UCSD-AML1 (cell line): ENCODE data around the gene GPR3.
"Not testable (repeated sequence)": the region's sequence is repeated elsewhere in the genome, so short reads cannot be mapped to it uniquely, and the experiment has no call there.

ENCODE experiments used
- DNase-seq: peaks from one replicate; lab custom pipeline; 2025; ENCODE audit not compliant: unreplicated experiment; lab: John Stamatoyannopoulos, UW

Gene GPR3

DNA sequence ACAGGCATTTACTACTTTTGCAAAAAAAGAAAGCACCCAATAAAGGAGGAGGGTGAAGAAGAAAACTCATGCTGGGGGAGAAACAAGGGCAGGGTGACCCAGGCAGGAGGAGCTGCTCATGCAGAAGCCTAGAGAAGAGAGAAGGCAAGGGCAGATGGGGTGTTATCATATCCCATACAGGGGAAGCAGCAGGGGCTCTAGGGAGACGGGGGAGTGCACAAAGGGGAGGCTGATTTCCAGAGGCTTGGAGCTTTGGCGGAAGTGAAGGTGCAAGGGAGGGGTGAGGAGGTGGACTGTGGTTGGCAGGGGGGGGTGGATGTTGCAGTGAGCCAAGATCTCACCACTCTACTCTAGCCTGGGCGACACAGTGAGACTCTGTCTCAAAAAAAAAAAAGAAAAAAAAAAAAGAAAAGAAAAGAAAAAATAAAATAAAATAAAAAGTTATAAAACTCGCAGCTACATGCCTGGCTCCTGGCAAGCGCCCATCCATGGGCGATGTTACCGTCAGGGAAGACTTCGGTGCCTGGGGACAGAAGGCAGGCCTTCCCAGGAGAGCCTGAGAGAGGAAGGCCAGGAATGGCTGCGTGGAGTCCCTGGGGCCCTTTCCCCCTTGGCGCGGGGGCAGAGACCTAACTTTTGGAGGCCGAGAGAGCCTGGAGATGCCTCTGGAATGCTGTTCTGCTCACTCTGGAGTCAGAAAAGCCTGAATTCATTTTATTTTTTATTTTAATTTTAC lies 14.5 kb upstream of the GPR3 start:
- DNase-seq = peak; percentile 27

DNA sequence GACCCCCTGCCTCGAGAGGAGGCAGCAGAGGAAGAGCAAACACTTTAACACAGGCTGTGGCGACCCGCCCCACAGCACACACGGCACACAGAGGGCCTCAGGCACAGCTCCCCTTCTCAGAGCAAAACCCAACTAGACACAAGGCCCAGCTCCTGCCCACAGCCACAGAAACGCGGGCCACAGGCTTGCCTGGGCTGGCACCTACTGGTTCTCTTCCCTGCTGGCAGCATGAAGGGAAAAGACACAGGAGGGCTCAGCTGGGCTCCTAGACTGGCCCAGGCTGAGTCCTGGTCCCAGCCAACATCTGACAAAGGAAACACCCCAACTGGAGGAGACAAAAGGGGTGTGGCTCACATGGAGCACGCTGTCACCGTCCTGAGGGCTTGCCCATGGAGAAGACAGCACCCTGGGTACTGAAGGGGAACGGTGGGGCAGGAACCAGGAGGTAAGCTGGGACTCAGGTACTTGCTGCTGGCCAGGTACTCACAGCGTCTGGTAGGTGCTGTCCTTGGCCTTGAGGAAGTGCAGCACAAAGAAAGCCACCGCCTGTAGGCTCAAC lies 12.8 kb upstream of the GPR3 start:
- no peak for DNase-seq

DNA sequence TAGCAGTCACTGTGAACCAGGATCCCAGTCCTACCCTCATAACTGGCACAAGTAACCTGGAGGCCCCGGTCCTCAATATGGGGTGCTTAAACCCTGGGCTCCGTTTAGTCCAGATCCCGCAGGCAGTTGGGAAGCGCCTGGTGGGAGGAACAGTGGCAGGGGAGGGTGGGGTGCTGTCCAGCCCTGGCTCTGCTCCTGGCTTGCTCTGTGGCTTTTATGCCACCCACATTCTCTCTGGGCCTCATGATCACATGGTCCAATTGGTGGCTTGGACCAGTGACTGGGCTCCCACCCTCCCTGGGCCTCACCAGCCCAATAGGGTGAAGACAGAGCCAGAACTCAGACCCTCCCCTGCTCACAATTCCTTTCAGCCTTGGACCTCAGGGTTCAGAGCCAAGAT lies 12.2 kb upstream of the GPR3 start:
- DNase-seq = no peak

DNA sequence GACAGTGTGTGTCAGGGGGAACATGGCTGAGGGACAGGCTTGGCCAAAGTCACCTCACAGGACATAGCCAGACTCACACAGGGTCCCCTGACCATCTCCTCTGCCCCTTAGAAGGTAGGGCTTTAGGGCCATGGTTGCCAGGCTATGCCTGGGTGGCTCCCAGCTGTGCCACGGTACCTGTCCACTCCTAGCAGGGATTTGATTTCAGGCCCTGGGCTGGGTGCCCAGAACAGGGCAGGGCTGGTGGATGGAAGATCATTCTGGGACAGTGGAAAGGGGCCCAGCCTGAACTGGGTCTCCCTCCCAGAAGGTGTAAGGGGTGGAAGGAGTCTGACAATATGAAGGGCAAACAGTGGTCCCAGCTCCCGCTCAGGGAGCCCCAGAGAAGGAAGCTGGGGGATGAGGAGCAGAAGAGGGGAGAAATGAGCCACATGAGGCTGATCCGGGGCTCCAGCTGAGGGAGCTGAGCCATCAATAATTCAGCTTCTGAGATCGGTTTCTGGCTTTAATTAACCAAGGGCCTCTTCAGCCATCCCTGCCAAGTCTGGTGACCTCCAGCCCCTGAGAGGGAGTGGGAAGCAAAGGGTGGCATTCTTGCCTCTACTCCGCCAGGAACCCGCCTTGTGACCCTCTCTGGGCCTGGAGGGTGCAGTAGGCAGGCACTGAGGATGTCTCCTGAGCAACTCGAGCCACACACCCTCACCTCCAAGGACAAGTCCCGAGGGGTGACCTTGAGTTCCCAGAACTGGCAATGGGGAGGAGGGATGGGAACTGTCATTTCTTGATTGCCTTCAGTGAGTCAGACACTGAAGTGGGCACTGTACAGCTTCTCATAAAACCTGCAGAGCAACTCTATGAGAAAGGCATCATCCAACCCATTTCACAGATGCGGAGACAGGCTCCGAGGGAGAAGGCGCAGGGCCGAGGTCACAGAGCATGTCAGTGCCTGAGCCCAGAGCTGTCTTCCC lies 11.4 kb upstream of the GPR3 start:
- no peak for DNase-seq

DNA sequence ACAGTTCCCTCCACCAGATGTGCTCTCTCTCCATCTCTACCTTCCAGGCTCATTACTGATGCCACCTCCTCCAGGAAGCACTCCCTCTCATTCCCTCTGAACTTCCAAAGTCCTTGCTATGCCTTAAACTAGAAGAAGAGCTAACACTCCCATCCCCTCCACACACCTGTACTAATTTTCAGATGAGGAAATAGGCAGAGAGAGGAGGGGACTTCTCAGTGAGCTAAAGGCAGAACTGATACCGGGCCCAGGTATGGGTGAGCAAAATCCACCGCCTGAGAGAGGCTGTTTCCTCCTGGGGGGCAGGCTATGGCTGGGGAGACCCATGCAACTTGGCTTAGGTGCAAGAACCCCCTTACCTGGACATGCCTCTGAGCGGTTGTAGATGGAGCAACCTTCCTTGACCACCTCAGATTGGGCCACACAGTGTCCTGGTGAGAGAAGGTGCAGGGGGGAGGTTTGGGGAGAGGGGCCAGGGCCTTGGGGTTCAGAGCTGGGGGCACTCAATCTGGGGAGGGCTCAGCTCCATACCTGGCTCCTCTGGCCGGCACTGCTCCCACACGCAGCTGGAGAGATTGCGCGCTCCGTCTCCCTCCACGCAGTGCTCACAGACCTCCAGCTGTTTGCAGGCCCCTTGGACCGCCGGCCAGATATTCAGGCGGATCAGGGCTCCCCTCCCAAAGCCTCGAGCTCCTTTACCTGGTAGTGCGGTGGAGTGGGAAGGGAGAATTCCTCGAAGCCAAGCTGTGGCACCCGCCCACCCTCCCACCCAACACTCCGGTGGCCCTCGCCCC lies 10.3 kb upstream of the GPR3 start:
- no peak for DNase-seq

DNA sequence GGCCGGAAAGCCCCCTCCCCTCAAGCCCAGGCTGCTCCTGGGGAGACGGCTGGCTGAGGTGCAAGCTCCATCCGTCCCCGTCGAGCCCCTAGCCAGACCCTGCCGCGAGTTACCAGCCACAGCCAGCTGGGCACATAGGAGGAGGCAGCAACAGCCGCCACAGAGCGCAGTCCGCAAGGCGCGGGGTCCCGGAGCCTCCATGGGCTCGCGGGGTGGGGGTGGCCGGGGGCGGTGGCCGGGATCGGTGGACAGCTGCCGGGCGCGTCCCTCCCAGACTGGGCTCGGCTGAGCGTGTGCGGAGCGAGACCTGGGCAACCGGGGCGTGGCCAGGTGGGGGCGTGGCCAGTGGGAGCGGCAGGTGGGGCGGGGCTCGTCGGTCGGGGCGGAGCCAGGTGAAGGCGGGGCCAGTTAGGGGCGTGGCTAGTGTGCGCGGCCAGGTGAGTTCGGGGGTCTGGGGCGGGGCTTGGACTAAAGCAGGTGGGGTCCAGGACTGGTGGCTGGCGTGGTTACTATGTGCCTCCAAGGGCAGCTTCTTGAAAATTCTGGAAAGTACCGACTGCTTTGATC lies 9.3 kb upstream of the GPR3 start, which contains the start of gene CD164L2:
CD164L2 (minus strand) TSS at position 295 of the 567 bp plus-strand sequence; CDS start at position 201, 94 bp downstream.
- no peak for DNase-seq

DNA sequence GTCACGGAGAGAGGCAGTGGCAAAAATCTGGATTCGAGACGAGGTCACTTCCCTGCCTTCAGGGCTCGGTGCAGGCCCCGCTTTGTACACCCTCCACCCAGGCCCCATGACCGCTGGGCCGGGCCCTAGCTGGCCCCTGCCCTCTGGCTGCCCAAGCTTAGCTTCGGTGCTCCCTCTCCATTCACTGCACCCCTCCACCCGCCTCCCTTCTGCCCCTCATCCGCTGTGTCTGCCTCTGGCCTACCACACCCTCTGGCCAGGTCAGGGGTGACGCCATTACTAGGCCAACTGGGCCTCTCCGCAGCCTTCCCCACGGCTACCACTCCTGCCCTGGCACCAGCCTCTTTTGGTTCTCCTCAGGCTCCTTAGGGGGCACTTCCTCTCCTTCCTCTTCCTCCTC lies 8.8 kb upstream of the GPR3 start:
- DNase-seq = no peak

DNA sequence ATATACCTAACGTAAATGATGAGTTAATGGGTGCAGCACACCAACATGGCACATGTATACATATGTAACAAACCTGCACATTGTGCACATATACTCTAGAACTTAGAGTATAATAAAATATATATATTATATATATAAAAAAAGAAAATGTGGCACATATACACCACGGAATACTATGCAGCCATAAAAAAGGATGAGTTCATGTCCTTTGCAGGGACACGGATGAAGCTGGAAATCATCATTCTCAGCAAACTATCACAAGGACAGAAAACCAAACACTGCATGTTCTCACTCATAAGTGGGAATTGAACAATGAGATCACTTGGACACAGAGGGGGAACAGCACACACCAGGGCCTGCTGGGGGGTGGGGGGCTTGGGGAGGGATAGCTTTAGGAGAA lies 7.6 kb upstream of the GPR3 start:
- DNase-seq = not testable (repeated sequence)

DNA sequence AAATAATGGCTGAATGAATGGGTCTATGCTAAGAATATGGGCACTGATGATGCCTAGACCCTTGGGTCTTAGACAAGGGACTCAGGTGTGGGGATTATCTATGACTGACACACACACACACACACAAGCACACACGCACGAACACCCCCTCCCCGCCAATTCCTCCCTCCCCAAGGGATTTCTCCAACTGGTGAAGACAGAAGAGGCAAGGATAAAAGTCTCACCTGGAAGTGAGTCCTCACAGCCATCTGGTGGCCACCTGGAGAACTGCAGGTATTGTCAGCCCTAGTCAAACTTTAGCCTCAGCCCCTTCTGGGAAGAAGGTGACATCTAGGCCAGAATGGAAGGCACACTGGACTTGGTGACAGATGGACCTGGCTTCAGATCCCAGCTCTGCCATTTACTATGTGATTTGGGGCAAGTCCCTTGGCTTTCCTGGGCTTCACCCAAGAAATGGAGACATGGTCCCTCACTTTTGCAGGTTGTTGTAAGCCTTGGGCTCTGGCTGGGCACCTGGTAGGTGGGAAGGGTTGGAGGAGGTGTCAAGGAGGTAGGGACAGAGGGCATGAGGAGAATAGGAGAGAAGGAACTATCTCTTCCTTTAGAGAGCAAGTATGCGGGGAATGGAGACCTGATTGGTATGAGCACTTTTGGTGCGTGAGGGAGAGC lies 4.0 kb upstream of the GPR3 start:
- DNase-seq = peak; percentile 54

DNA sequence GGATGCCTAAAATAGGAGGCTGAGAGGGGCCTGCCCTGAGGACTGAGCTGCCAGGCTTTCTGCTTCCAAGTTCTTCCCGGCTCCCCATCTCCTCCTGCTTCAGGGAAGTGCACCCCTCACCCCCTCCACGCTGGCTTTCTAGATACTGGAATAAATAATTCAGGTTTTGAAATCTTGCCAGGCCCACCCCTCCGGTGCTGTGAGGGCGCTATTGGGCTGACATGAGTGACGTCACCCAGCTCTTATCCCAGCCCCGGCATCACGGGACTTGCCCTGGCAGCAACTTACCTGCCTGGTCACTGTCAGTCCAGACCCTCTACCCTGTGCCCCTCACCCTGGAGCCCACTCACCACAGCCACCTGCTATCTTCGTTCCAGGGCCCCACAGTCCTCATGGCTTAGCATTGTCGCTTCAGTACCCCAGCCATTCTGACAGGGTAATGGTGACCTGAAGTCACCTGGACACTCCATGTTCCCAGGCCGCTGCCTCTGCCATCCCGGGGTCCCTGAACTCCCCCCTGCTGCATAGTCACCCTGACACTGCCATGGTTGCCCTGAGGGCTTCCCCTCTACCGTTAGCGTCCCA lies 819 bp upstream of the GPR3 start:
- no peak for DNase-seq

DNA sequence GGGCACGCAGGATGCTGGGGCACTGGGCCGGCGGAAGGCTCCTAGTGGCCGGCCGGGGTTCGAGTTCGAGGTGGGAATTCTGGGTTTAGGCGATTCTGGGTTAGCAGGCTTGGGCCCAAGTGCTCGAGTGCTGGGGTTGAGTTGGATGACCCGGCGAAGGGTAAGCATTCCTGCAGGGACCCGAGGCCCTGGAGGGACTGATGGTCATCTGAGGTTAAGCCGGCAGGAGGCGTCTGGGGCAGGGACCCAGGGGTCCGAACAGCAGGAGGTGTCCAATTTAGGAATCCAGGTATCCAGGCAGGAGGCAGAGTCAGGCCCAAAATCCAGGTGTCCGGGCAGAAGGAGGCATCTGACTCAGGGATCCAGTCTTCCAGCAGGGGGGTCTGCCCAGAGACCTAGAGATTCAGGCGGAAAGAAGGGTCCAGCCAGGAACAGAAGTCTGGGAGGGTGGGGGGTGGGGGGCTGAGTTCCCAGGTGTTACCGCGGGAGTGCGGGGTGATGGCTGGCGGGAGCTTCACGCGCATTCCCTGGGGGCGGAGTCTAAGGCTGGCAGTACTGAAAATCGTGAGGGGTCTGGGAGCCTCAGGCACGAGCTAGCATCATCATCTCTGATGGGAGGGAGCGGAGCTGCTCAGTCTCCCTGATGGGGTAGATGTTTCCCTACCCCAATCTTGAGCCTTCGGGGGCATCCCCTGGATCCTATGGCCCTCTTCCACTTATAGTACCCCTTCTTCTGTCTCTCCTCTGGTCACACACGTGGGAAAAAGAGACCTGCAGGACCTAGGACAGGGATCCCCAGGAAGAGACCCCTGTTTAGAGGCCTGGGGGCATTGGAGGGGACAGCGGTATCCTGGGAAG lies 585 bp downstream of the GPR3 start:
- no peak for DNase-seq

DNA sequence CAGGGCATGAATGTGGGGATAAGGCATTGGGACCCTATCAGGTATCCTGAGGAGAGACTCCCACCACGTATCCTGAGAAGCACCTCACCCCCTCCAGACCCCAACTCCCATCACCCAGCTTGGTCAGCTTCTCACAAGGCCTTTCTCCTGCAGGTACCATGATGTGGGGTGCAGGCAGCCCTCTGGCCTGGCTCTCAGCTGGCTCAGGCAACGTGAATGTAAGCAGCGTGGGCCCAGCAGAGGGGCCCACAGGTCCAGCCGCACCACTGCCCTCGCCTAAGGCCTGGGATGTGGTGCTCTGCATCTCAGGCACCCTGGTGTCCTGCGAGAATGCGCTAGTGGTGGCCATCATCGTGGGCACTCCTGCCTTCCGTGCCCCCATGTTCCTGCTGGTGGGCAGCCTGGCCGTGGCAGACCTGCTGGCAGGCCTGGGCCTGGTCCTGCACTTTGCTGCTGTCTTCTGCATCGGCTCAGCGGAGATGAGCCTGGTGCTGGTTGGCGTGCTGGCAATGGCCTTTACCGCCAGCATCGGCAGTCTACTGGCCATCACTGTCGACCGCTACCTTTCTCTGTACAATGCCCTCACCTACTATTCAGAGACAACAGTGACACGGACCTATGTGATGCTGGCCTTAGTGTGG lies 1.3 kb downstream of the GPR3 start:
- no peak for DNase-seq

DNA sequence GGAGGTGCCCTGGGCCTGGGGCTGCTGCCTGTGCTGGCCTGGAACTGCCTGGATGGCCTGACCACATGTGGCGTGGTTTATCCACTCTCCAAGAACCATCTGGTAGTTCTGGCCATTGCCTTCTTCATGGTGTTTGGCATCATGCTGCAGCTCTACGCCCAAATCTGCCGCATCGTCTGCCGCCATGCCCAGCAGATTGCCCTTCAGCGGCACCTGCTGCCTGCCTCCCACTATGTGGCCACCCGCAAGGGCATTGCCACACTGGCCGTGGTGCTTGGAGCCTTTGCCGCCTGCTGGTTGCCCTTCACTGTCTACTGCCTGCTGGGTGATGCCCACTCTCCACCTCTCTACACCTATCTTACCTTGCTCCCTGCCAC lies 1.8 kb downstream of the GPR3 start:
- DNase-seq = no peak

DNA sequence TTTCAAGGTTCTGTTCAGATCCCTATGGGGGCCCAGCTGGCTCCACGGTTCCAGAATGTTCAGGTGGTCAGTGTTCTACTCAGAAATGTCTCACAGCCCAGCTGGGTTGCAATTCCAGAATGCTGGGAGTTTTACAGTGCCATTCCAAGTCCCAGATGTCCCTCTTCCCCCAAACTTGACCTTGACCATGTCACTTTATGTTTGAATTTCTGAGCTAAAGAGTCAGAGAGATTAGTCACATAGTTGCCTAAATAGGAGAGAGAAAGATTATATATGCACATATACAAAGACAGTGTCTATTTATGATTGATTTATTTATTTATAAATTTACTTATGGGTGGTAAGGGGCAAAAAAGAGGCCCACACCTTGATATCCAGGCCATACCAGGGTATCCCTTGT lies 2.5 kb downstream of the GPR3 start:
- no peak for DNase-seq

DNA sequence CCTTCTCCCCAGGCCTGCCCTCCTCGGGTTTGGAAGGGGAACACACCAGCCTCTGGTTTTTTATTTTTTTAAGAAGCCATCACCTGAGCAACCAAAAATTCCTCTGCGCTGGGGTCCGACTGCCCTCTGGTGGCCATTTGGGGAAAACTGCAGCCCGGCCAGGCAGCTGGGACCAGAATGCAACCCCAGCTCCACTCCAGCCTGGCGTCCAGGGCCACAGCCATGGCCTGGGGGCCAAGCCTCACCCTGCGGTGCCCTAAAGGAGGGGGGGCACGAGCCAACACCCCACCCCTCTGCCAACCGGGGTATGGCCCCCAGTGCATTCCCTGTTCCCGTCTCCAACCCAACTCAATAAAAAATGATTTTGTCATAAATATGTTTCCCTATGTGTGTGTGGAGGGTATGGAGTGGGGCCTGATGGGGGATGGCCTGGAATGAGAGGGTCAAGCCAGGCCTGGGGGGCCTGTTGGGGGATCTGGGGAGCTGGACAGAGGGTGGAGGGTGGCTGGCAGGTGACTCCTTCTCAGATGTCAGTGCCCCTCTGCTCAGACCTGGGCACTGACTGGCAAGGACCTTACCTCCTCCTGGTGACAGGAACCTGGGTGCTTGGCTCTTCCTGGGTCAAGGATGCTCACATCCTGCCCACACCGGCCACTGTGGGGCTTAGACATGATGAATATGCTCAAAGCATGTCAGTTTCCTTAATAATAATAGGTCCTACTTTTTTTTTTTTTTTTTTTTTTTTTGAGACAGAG lies 3.2 kb downstream of the GPR3 start:
- DNase-seq = peak; percentile 77

DNA sequence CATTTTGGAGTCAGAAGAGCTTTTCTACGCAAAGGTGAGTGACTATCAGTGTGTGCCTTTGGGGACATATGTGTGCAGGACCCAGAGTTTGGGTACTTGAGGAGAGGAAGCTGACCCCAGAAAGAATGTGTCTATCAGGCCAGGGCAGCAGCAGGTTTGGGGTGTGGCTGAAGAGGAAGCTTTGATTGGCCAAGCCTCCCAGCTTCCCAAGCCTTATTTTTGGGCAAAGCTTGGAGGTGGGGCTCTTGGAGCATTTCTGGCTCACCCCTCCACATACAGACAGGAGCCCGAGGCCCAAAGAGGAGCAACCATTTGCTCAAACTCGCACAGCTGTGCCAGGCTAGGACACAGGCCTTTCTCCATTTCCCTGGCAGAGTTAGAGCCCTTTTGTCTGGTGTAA lies 4.7 kb downstream of the GPR3 start:
- no peak for DNase-seq

DNA sequence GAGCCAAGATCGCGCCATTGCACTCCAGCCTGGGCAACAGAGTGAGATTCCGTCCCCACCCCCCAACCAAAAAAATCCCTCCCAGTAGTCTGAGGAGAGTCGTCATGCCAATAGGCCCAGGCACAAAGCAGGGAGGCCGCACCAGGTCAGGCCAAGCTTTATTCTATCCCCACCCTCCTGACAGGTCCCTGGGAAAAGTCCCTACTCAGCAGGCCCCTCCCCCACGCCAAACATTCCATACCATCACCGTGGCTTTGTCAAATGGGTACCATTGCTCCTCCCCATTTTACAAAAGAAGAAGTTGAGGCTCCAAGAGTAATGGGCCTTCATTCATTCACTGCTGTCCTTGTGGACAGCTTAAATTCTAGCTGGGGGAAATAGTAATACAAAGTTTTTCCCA lies 5.3 kb downstream of the GPR3 start:
- no peak for DNase-seq
